NCI-H82 (cell line): ENCODE measurements around the gene SMC4.
"Not testable (repeated sequence)": the region's sequence is repeated elsewhere in the genome, so short reads cannot be mapped to it uniquely, and the experiment has no call there.

Source experiments
- DNase-seq: peaks from one replicate; lab custom pipeline; 2025; lab: John Stamatoyannopoulos, UW

Gene SMC4

GRCh38 chr3:160399125-160400029 lies at the start of gene SMC4, which contains the start of gene IFT80:
TSS of gene SMC4 (plus strand) at chr3:160399650. CDS start at chr3:160400827, 1,177 bp downstream.
TSS of gene IFT80 (minus strand) at chr3:160399225. CDS start at chr3:160384600, 14,625 bp downstream.
- peak; percentile 99 for DNase-seq

- no peak for DNase-seq
Observed at GRCh38 chr3:160355826-160356225, 43.6 kb upstream of the SMC4 start.

- DNase-seq = not testable (repeated sequence)
Observed at GRCh38 chr3:160362896-160363295, 36.6 kb upstream of the SMC4 start.

GRCh38 chr3:160365869-160366522 lies 33.5 kb upstream of the SMC4 start:
- no peak for DNase-seq

- DNase-seq = no peak
Observed at GRCh38 chr3:160368804-160369203, 30.6 kb upstream of the SMC4 start.

GRCh38 chr3:160369784-160370183 lies 29.7 kb upstream of the SMC4 start:
- no peak for DNase-seq

GRCh38 chr3:160370987-160371857 lies 28.2 kb upstream of the SMC4 start:
- DNase-seq = peak; percentile 95

- no peak for DNase-seq
Observed at GRCh38 chr3:160372780-160373179, 26.7 kb upstream of the SMC4 start.

- DNase-seq = no peak
Observed at GRCh38 chr3:160373655-160374054, 25.8 kb upstream of the SMC4 start.

GRCh38 chr3:160374472-160374871 lies 25.0 kb upstream of the SMC4 start:
- no peak for DNase-seq

- DNase-seq = no peak
Observed at GRCh38 chr3:160374925-160375324, 24.5 kb upstream of the SMC4 start.

- DNase-seq = peak; percentile 60
Observed at GRCh38 chr3:160376681-160377080, 22.8 kb upstream of the SMC4 start.

- no peak for DNase-seq
Observed at GRCh38 chr3:160378331-160379109, 20.9 kb upstream of the SMC4 start.

- DNase-seq = no peak
Observed at GRCh38 chr3:160379628-160380214, 19.7 kb upstream of the SMC4 start.

- DNase-seq = no peak
Observed at GRCh38 chr3:160381470-160381869, 18.0 kb upstream of the SMC4 start.

GRCh38 chr3:160384639-160385318 lies 14.7 kb upstream of the SMC4 start:
- no peak for DNase-seq

- DNase-seq = no peak
Observed at GRCh38 chr3:160390565-160391138, 8.8 kb upstream of the SMC4 start.

- DNase-seq = no peak
Observed at GRCh38 chr3:160392798-160393197, 6.7 kb upstream of the SMC4 start.

- DNase-seq = no peak
Observed at GRCh38 chr3:160393346-160394008, 6.0 kb upstream of the SMC4 start.
